DMS53 (cell line): Measurements from ENCODE around the gene MYH6.

Experiments
- DNase-seq: peaks from one replicate; lab custom pipeline; 2025; lab: John Stamatoyannopoulos, UW

Gene MYH6

GRCh38 chr14:23376482-23377197, 31.4 kb downstream of the MYH6 start, which contains the start of gene CMTM5:
Gene CMTM5 (plus strand): TSS chr14:23377046. CDS start chr14:23377252, 206 bp downstream.
- no peak for DNase-seq

GRCh38 chr14:23375527-23376251, 32.4 kb downstream of the MYH6 start:
- DNase-seq = no peak

GRCh38 chr14:23373041-23373440, 35.0 kb downstream of the MYH6 start:
- no peak for DNase-seq

- no peak for DNase-seq
These were observed 35.6 kb downstream of the MYH6 start, which contains the start of gene IL25 for GRCh38 chr14:23372509-23372908. Gene IL25 (plus strand): TSS chr14:23372809.

- no peak for DNase-seq
These were observed 36.2 kb downstream of the MYH6 start for GRCh38 chr14:23371865-23372264.

GRCh38 chr14:23370221-23370620, 37.9 kb downstream of the MYH6 start:
- no peak for DNase-seq

- no peak for DNase-seq
These were observed 41.6 kb downstream of the MYH6 start for GRCh38 chr14:23366426-23366921.

GRCh38 chr14:23365732-23366425, 42.2 kb downstream of the MYH6 start:
- no peak for DNase-seq

- peak; percentile 39 for DNase-seq
These were observed 42.9 kb downstream of the MYH6 start, which contains the start of gene EFS for GRCh38 chr14:23365036-23365731. Gene EFS (minus strand): TSS chr14:23365172. CDS start chr14:23365025, 147 bp downstream.

- no peak for DNase-seq
These were observed 43.7 kb downstream of the MYH6 start for GRCh38 chr14:23364164-23365035.

- peak; percentile 23 for DNase-seq
These were observed 45.9 kb downstream of the MYH6 start for GRCh38 chr14:23362200-23362599.

- DNase-seq = no peak
These were observed 46.3 kb downstream of the MYH6 start for GRCh38 chr14:23361763-23362162.

GRCh38 chr14:23361320-23361719, 46.8 kb downstream of the MYH6 start:
- peak; percentile 50 for DNase-seq

GRCh38 chr14:23360496-23360895, 47.6 kb downstream of the MYH6 start:
- peak; percentile 13 for DNase-seq

GRCh38 chr14:23359722-23360447, 48.2 kb downstream of the MYH6 start:
- no peak for DNase-seq

- no peak for DNase-seq
These were observed 48.9 kb downstream of the MYH6 start for GRCh38 chr14:23359167-23359626.

GRCh38 chr14:23358553-23359166, 49.4 kb downstream of the MYH6 start:
- DNase-seq = no peak

- DNase-seq = peak; percentile 5
These were observed 50.0 kb downstream of the MYH6 start for GRCh38 chr14:23358042-23358441.

GRCh38 chr14:23357261-23357660, 50.8 kb downstream of the MYH6 start:
- DNase-seq = no peak

- DNase-seq = no peak
These were observed 51.4 kb downstream of the MYH6 start for GRCh38 chr14:23356662-23357061.
